ENCODE data around the gene IPPK.

The IPPK gene

DNA sequence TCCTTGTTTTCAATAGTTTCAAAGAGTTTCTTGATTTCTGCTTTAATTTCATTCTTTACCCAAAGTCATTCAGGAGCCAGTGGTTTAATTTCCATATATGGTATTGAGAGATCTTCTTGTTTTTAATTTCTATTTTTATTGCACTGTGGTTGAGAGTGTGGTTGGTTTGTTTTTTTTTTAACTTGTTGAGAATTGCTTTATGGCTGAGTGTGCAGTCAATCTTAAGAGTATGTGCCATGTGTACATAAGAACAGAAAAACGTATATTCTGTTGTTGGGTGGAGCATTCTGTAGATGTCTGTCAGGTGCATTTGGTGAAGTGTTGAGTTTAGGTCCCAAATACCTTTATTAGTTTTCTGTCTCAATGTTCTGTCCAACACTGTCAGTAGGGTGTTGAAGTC is 26.7 kb upstream of the IPPK start:
- no peak for DNase-seq (ENCODE audit: insufficient read length, low spot score)
- FAIRE-seq, result no peak

DNA sequence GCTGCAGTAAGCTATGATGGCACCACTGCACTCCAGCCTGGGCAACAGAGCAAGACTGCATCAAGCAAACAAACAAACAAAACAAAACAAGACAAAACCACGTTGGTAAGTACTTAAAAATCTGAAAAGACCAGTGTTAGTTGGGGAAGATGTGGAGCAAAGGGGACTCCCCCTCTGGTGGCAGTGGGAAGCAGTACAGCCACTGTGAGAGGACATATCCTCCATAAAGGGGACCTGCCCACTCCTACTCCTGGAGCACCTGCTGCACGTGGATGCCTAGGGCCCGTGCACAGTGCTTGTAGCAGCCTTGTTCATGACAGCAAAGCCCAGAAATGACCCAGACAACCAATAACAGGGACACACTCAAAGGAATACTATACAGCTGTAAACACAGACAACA is 17.0 kb upstream of the IPPK start:
- FAIRE-seq (no peak), DNase-seq (ENCODE audit: insufficient read length, low spot score) (no peak)

DNA sequence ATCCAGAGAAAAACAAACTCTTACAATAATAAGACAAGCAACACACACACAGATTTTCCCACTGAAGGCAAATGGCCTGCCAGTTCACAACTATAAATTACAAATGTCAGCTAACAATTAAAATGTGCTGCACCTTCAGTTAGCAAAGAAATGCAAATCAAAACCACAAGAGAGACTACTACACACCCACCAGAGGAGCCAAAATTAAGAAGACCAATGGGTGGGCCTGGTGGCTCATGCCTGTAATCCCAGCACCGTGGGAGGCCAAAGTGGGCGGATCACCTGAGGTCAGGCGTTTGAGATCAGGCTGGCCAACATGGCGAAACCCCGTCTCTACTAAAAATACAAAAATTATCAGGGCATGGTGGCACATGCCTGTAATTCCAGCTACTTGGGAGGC is 15.1 kb upstream of the IPPK start:
- no peak for FAIRE-seq
- no peak for DNase-seq (ENCODE audit: insufficient read length, low spot score)

DNA sequence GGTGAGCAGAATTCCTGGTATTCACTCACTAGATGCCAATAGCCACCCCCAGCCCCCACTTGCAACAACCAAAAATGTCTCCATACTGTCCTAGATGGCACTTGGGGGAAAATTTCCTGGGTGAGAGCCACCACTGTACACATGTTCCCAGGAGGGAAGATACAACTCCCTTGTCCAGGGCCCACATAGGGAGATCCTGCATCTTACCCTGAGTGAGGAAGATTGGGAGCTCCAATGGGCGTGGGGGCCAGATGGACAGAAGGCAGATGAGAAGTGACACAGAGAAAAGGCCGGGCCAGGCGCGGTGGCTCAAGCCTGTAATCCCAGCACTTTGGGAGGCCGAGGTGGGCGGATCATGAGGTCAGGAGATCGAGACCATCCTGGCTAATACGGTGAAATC is 12.3 kb upstream of the IPPK start:
- FAIRE-seq, result no peak

DNA sequence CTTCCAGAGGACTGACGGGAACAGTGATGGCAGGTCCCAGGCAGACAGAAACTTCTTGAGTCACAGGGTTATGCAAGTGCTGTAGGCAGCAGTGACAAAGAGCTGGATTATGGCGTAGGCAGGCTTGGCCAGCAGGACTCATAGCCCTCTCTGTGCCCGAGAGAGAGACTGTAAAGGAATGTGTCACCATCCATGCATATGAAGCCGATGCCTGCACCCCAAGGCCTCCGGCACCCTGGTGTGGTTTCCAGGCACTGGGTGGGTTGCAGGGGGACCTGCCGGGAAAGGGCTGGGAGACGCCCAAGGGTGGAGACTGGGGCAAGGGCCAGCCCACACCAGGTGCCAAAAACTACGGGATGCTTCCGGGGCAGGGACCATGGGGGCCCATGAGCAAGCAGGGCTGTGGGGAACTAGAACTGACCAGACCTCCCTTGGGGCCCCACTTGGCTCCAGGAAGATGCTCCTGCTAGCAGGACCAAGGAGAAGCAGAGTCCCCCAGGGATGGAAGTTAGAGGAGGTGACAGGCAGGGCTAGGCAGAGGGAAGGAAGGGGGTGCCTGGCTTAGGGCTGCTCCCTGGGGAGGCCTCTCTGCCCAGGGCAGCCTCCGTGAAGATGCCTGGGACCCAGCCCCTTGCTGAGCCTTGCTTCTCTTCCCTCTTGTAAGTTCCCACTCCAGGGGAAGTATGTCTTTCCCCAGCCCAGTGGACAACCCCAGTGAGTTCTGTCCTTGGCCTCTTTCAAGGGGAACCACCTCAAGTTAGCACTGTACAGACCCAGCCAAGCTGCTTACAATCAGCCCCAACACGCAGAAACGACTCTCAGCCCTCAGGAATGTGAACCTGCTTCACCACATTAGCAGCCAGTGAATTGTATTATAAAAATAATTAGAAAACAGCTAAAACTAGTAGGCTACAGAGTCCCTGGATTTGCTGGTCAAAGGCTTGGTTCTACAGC is 10.5 kb upstream of the IPPK start:
- no peak for FAIRE-seq
- DNase-seq (ENCODE audit: insufficient read length, low spot score), result no peak

More for the DNA sequence above, 12.3 kb upstream of the IPPK start:
- no peak for DNase-seq (ENCODE audit: insufficient read length, low spot score)

DNA sequence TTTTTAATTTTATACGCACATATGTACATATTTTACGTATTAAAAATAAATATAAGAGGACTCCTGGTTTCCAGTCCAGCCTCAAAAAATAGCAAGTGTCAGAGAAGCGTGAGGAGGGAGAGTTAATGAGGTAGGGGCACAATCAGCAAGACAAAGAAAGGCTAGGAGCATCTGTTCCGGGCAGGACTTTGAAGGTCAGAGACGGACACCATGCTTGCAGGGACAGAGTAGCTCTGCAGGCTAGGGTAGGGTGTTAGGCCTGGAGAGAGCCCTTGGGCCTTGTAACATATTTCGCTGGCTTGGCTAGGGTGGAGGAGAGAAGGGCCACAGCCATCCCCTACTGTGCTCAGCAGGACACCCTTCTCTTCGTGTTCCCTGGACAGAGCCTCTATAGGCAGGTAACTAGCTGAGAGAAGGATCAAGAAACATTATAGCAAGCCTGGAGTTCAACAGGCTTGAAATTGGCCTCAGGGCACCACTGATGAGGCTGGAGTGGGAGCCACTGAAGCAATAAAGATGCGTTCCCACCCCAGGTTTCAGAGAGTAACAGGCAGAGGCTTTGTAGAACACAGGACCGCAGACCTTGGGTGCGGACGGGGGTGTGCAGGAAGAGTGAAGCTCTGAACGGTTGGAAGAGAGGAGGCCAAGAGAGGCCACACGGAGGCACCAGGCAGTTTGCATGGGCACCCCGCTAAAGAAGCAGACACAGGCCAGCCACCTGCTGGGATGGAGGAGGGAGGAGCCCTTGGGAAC is 9.7 kb upstream of the IPPK start:
- FAIRE-seq (no peak), DNase-seq (ENCODE audit: insufficient read length, low spot score) (no peak)

DNA sequence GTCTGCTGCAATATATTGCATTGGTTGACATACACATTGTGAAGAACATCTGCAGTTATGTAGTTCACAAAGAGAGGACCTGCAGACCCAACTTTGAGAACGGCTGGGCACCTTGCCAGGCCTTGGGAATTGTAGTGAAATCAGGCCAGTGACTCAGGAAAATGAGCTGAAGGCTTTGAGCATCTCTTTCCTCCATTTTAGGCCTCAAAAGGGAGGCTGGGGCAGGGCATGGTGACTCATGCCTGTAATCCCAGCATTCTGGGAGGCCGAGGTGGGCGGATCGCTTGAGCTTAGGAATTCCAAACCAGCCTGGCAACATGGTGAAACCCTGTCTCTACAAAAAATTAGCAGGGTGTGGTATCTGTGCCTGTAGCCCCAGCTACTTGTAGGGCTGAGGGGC is 1.4 kb upstream of the IPPK start:
- FAIRE-seq, result no peak
- DNase-seq (ENCODE audit: insufficient read length, low spot score), result no peak

DNA sequence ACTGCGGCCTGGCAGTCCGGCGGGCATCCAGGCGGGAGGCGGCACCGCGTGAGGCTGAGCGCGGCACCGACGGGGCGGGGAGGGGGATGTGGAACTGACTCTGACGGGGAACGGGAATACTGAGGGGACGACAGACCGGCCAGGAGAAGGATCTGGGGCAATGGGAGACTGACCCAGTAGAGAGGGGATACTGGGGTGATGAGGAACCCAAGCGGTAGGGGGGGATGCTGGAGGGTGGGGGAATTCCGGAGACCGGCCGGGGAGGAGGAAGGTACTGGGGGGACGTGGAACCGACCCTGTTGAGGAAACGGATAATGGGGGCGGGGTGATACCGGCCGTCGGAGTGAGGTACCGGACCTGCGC is 423 bp downstream of the IPPK start:
- FAIRE-seq, result no peak
- DNase-seq (ENCODE audit: insufficient read length, low spot score), result peak; percentile 30

DNA sequence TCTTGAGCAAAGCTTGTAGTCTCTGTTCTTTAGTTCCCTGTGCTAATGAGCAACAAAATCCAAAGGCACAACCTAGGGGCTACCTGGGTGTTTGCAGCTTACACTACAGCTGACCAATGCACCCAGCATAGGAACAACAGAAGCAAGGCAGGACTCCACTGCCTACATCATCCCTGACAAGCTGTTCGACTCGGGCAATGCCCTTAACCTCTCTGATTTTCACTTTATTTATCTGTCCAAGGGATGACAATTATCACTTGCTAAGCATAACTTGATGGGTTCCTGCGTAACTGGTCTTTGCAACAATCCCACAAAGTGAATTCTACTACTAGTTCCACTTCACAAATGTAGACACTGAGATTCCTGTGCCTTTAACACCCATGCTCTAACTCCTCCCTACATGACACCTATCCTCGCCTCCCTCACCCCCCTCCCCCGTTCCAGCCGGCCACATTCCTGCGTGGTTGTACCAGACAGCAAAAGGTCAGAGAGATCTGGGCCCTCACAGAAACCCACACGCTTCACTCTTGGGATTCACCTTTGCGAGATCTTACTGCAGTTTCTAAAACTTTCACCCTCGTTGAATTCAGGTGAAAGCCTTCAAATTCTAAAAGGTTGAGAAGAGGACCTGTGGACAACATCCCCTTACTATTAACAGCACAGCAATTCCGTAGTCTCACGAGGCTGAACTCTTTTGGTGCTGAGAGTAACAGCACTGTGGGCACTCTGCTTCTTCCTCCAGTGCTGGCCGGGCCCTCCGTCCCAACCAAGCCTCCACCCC is 995 bp downstream of the IPPK start:
- FAIRE-seq, result peak; percentile 18
- peak; percentile 31 for DNase-seq (ENCODE audit: insufficient read length, low spot score)

DNA sequence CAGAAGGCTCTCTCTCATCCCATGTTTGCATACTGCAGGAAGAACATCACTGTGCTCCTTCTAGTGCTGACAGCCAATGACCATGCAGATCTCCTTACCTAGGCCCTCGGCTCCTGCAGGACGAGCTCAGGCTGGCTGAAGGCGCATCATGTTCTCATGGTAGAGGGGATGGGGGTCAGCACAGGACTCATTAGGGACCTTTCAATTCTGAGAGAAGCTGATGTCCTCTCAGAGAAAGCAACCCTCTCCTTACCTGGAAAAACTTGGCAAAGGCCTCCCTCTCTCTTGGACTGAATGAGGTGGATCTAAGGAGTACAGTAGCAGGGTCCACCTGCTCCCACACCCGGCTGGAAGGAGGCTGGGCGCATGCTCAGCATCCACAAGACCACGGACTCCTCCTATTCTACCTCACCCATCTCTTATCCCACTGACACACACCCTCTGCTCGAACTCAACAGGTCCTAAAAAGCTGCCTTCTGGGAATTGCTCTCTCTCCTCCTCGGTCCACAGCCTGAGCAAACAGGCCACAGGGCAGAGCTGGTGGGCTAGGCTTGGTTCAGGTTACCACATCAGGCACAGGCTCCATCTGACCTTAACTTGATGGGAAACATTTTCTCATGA is 2.9 kb downstream of the IPPK start:
- no peak for FAIRE-seq

DNA sequence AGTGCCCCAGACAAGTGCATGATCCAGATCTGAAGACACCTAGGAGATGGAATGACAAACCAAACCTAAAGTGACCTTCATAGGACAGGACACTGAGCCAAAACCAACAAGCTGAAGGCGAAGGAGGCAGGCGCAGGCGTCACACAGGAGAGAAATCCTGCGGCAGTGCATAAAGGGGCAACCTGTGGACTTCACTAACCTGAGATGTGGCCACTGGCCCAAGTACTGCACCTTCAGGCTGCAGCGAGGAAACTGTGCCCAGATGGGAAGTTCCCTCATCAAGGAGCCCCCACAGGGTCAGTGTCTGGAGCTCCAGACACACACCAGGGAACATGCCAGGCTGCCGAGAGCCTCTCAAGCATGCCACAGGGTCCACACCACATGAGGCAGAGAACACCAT is 3.7 kb downstream of the IPPK start:
- no peak for DNase-seq (ENCODE audit: insufficient read length, low spot score)
- no peak for FAIRE-seq

More for the DNA sequence above, 2.9 kb downstream of the IPPK start:
- no peak for DNase-seq (ENCODE audit: insufficient read length, low spot score)

DNA sequence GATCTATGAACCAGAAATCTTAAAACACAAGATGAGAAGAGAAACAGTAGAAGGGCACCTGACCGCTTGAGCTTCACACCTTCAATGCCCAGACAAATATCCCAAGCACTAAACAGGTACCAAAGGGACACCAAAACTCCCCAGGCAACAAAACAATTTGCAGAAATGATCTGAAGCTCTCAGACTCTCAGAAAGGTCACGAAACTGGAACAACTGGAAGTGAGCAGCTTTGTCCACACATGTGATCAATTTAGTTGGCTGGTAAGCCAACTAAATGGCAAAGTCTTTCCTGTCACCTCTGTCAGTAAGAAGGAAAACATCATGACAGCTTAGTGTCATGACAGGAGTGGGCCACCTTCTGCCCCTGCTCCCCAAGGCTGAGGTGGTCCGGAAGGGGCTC is 4.1 kb downstream of the IPPK start:
- FAIRE-seq, result no peak

DNA sequence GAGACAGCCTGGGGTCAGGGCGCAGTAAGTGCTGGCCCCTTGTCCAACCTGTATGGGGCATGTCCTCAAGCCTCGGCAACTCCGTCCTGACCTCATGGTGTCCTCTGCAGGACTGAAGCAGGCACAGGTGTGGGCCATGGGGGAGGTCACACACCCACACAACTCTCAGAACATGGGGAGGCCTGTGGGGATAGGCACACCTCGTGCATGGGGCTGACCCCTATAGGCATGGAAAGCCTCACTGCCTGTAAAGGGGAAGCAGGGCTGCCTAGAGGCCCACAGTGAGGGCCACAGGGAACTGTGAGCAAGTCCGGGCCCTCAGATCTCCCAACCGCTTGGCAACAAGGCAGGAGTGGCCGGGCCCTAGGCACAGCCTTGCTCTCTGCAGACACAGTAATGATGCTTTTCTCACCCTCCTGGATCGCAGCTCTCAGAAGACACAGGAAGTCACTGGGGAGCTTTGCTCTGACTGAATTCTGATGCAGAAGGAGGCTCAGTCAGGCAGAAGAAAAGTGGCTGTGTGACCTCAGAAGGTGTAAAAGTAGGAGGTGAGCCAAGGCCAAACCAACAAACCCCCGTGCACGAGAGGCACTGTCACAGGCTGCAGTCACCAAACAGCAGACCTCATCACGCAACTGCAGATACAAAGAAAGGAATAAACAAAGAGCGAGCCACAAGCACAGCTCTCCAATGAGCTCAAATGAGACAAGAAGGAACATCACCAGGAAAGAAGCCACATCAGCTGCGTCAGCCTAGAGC is 5.4 kb downstream of the IPPK start:
- DNase-seq (ENCODE audit: insufficient read length, low spot score) (no peak), FAIRE-seq (no peak)

More for the DNA sequence above, 4.1 kb downstream of the IPPK start:
- no peak for DNase-seq (ENCODE audit: insufficient read length, low spot score)

DNA sequence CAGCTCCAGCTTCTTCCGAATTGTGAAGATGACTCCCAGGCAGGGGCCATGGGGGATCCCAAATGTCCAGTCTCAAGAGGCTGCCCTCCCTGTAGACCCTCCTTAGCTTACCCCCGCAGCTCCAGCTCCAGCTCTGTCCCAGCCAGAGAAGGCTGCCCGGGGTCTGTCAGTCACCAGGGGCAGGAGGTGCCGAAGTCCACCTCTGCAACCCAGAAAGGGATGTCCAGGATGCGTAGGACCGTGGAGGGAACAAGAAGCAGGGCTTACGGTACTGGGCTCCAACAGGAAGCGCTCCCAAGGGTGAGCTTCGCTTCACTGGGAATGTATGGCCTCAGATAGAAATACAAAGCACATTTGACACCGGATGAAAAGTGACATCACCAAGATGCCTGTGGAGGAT is 6.0 kb downstream of the IPPK start:
- DNase-seq (ENCODE audit: insufficient read length, low spot score) (no peak), FAIRE-seq (no peak)

DNA sequence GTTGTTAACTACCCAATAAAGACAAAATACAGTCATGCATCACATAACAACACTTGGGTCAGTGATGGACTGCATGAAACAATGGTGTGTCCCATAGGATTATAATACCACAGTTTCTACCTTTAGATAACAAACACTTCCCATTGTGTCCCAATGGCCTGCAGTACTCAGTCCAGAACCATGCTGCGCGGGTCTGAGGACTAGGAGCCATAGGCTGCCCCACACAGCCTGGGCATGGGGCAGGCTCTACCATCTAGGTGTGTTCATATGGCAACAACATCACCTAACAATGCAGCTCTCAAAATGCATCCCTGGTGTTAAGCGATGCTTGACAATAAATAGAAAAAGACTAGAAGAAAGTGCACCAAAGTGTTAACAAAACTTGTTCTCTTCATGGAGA is 6.8 kb downstream of the IPPK start:
- DNase-seq (ENCODE audit: insufficient read length, low spot score), result no peak

DNA sequence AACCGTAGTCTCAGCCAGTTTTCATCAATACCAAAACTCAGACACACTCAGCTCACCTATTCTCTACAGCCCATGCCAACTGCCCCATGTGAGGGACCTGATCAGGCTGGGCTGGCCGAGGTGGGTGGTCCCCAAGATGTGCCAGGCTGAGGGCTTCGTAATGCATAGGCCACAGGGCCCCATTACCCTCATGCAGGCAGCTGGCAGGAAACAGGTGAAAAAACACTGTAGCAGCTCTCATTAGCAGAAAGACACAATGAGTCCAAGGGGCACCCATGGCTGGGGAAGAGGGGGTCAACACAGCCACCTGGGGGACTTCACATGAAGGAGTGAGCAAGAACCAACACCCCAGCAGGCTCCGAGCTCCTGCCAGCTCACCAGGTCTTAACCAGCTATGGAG is 8.2 kb downstream of the IPPK start:
- no peak for FAIRE-seq

More for the DNA sequence above, 6.8 kb downstream of the IPPK start:
- FAIRE-seq, result peak; percentile 14

DNA sequence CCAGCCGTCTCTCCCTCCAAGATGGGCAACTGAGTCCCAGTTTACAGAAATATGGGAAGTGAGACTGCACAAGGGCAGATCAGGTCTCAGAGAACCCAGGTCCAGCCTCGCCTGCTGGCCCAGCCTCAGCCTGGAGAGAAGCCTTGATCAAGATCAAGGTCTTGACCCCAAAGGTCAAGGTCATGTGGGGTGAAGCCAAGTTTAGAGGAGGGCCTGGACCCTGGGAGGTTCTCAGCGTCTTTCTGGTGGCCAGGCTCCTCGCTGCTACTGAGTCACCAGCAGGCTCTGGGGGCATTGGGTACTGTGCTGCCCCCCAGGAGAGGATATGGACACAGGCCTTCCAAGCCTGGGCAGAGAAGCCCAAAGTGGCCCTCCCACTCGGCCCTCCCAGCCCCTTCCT is 8.8 kb downstream of the IPPK start:
- no peak for FAIRE-seq
- no peak for DNase-seq (ENCODE audit: insufficient read length, low spot score)

More for the DNA sequence above, 8.2 kb downstream of the IPPK start:
- DNase-seq (ENCODE audit: insufficient read length, low spot score), result no peak

DNA sequence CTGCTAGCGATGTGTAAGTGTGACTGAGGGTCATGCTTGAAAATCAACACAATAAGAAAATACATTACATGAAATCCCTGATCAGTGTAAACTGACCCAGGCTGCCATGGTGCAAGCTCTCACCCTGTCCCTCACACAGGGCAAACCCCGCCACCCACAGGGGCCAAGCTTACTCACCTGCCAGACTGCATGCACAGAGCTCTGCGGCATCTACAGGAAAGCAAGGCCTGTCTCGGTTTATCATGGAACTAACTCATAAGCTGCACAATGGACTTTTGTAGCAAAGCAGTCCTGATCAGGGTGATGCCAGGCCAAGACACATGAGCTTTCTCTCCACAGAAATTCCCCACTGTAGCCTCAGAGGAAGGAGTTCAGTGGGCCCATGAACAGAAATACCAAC is 9.7 kb downstream of the IPPK start:
- DNase-seq (ENCODE audit: insufficient read length, low spot score) (no peak), FAIRE-seq (no peak)

DNA sequence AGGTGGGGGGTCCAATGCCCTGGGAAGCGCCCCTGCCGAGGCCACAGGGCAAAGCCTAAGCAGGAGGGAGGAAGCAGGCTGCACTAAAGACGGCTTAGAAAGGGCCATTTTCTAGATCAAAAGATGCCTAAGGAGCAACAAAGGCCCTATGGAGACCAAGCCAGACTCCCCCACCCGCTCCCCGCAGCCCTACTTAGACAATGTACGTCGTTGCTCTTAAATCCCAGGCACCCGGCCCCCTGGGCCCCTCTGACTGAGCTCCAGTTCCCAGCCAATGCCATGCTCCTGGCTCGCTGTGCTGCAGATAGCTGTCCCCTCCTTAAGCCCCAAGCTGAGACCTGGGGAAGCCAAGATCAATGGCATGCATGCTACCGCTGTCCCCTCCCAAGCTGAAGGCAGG is 10.3 kb downstream of the IPPK start:
- FAIRE-seq, result no peak
- no peak for DNase-seq (ENCODE audit: insufficient read length, low spot score)

DNA sequence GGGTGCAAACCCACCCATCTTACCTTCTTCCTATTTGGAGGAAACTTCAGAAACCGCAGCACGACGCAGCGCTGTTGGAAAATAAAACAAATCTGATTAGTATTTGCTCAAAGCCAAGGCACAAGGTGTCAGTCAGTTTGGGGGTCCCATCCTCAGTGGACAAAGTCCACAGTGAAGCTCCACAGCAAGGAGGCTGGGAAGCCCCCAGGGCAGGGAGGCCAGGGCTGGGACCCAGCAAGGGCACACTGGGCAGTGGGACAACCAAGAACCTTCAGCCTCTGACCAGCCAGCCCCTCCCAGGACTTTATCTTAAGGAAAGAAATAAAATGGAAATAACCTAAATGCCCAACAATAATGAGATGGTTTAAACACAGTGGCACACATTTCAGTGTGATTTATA is 11.3 kb downstream of the IPPK start:
- DNase-seq (ENCODE audit: insufficient read length, low spot score), result no peak
- FAIRE-seq, result no peak

Data from GM19239 (cell line).